Suprapubic skin (tissue), 4 donors: ENCODE data around the gene ZBTB21.

ENCODE experiments used
- CTCF ChIP-seq, 2 donors: fragments of 200-600 bp in 1 of 2; fragments of 450-650 bp in 1 of 2; sonication (generic) in 1 of 2; IDR thresholded peaks; one replicate each; pipeline ENCODE4 v1.5.1; 2016 to 2019; ENCODE audit warnings: antibody characterized with exemption in 2 of 2, mild to moderate bottlenecking in 1 of 2, moderate library complexity in 1 of 2
- EP300 ChIP-seq: sonication (generic); formaldehyde crosslinking; IDR thresholded peaks from one replicate; pipeline ENCODE4 v1.6.1; 2017; ENCODE audit warnings: antibody characterized with exemption
- POLR2A ChIP-seq, 2 donors: fragments of 450-650 bp; IDR thresholded peaks; one replicate each; pipeline ENCODE4 v1.6.1; 2017; ENCODE audit warnings: antibody characterized with exemption in 2 of 2, mild to moderate bottlenecking in 2 of 2, moderate library complexity in 2 of 2
- POLR2AphosphoS5 ChIP-seq, 3 donors: sonication (generic); formaldehyde crosslinking; IDR thresholded peaks; one replicate each; pipeline ENCODE4 v1.6.1; 2017; ENCODE audit warnings: antibody characterized with exemption in 3 of 3

GRCh38 chr21:42058631-42059111, 48.5 kb upstream of the ZBTB21 start:
- TF ChIP-seq CTCF (IDR thresholded peaks at IDR 0.05) (no peak), POLR2A (IDR thresholded peaks at IDR 0.05) (no peak), EP300 (no peak), POLR2AphosphoS5 (IDR thresholded peaks at IDR 0.05) (no peak)
